ENCODE results near the gene ACER3.
"Not testable (repeated sequence)": the region's sequence is repeated elsewhere in the genome, so short reads cannot be mapped to it uniquely, and the experiment has no call there.

The ACER3 gene

DNA sequence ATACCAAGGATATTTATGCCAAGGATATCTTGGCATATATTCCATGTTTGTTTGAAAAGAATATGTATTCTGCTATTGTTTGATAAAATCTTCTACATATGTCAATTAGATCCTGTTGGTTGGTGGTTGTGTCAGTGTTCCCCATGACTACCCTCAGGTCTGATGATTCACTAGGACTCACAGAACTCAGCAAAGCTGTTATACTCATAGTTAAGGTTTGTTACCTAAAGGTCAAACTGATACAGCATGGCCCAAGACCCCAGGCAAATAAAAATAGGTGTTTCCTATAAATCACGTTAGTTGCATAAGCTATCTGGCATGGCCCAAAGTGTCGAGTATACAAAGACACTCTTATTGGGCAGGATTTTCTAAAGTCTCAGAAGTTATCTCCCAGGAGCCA is 143.2 kb downstream of the ACER3 start:
- DNase-seq, result no peak

DNA sequence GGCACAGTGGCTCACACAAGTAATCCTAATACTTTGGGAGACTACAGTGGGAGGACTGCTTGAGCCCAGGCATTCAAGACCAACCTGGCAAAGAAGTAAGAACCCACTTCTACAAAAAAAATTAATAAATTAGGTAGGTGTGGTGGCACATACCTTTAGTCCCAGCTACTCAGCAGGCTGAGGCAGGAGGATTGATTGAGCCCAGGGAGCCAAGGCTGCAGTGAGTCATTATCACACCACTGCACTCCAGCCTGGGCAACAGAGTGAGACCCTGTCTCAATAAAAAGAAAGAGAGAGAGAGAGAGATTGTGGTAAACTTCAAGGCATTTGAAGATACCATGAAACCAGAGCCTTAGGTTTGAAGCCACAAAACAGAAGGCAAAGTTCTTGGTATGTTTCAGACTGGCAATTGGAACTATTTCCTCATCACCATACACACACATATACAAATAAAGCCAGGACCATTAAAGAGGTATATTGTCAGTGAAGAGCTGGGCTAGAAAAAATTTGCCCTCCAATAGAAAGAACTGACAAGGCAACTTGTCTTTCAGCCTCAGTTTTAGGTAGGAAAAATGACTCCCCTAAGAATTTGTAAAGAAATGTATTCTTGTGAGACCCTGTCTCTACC is 148.9 kb downstream of the ACER3 start:
- DNase-seq, result no peak

DNA sequence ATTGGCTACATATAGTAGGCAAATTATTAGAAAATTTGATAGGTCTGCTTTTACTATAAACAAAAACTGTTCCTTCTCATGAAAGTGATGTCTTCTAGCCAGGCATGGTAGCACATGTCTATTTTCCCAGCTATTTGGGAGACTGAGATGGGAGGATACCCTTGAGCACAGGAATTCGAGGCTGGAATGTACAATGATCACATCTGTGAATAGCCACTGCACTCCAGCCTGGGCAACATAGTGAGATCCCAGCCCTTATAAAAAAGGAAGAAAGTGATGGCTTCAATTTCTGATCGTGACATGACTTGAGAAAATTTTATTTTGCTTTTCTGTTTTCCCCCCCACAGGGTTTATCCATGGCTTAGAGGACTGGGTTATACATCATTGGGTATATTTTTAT is 154.0 kb downstream of the ACER3 start:
- no peak for DNase-seq

DNA sequence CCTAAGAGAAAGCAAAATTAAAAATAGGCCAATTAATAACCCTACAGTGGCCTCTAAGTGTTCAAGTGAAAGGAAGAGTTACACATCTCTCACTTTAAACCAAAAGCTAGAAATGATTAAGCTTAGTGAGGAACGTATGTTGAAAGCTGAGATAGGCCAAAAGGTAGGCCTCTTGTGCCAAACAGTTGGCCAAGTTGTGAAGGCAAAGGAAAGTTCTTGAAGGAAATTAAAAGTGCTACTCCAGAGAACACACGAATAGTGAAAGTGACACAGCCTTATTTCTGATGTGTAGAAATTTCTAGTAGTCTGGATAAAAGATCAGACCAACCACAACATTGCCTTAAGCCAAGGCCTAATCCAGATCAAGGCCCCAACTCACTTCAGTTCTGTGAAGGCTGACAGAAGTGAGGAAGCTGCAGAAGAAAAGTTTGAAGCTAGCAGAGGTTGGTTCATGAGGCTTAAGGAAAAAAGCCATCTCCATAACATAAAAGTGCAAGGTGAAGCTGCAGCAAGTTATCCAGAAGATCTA is 157.7 kb downstream of the ACER3 start:
- DNase-seq, result not testable (repeated sequence)

DNA sequence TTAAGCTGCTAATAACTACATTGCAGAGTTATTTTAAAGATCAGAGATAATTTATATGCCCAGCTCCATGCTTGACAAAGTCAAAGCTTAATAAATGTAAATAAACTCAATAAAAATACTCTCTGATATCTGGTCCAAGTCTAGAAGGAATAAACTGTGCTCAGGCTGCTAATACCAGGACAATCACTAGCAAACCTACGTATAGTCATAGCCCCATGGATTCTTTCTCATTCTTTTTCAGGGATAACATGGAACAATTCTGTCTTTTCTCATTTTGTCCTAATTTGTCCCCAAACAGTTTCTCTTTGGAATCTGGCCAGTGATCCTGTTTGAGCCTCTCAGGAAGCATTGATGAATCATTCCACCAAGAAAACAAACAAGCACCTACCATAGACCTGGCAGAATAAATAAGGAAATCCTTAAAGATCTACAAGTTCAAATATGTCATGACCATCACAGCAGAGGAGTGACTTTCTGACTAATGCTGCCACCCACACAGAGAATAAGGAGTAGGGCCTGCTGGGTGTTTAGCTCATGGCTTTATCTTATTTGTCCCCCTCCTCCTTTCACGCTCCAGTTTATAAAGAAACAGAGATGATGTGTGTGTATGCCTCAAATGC is 159.4 kb downstream of the ACER3 start:
- no peak for DNase-seq

DNA sequence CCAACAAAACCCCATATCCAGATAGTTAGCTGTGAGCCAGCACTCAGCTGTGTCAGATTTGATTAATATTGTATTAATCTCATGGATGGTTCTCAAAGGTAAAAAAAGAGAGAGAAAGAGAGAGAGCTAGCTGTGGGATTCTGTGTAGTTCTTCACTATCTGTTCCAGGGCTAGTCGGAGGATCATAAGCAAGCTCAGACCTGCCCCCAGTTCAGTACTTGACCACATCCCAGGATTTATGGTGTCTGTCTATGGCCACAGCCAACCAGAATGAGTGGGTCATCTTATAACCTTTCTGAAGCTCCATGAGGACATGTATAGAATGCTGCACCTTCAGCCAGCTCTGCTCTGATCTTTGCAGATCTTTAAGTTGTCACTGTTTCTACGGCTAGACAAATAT is 160.0 kb downstream of the ACER3 start:
- no peak for DNase-seq

DNA sequence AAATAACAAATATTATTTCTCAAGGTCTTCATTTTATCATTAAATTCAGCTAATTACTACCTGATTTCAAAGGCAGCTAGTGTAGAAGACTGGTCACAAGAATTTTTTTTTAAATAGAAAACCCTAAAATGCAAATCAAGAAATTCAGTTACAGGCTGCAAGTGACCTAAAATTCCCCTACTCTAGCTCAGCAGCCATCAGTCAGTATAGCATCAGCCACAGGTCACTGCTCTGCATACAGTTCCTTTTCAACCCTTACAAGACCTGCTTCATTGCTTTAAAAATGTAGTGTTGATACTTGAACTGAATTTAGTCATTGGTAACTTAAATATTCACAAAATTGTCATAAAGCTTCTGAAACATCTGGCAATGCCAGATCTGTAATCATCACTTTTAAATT is 164.0 kb downstream of the ACER3 start:
- no peak for DNase-seq

DNA sequence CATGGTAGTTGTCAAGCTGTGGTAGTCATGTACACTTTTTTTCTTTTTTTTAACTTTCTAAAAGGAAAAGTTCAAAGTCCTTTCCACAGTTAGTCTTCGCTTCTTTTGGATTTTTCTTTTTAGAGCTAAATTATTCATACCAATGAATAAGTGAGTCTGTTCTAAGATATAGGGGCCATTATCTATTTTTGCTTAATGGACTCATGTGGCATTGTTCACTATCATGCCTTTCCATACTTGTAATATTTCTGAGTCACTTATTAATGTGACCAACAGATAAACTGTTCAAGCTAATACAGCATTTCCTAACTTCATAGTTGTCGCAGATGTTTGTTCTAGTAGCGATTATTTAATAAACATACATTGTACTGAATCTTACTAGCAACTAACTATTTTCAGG is 165.5 kb downstream of the ACER3 start:
- no peak for DNase-seq

DNA sequence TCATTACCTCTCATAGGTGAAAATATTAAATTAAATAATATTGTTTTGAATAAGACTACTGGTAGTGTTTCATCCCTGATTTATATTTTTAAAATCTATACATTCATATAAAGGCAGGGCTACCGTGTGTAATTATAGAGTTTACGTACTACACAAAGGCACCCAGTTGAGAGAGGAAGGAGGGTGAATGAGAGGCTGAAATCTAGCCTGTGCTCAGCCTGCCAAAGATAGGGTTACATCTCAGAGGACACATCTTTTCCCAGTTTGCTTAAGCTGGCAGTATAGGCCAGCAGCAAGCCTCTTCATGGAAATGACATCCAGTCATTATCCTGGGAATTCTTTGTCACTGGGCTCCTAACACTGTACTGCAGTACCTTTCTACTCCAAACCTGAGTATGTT is 166.0 kb downstream of the ACER3 start:
- DNase-seq, result no peak

DNA sequence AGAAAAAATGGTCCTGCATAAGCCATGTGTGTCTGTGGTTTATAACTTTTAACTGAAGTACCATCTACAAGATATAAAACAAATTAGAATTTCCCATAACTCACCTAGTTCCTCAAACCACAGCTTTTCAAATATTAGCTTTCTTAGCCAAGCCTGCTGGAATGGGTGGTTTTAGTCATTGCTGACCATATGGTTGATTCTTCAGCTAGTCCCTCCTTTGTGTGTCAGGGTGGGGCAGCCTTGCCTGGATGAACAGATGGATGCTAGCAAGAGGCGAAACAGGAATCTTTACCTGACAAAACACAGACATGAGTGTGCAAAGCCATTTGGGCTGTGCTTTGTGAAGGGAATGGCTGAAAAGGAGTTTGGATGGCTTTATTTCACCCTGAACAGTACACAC is 166.6 kb downstream of the ACER3 start:
- no peak for DNase-seq

DNA sequence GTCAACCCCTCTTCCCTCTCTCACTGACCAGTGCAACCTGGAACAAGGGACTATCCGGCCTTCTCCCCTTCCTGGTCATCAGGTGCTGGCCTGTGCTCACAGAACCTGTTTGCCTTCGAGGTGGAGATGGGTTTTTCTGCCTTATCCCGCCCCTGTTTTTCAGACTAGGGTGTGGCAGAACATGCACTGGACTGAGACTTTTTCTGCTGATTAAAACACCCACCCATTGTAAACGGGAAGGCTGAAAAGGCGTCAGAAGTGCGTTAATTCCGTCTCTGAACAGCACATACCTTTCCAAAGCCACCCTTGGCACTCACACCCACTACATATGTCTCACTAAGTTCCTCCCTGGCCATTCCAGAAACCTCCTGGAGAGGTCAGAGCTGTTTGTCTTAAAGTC is 169.1 kb downstream of the ACER3 start:
- no peak for DNase-seq

DNA sequence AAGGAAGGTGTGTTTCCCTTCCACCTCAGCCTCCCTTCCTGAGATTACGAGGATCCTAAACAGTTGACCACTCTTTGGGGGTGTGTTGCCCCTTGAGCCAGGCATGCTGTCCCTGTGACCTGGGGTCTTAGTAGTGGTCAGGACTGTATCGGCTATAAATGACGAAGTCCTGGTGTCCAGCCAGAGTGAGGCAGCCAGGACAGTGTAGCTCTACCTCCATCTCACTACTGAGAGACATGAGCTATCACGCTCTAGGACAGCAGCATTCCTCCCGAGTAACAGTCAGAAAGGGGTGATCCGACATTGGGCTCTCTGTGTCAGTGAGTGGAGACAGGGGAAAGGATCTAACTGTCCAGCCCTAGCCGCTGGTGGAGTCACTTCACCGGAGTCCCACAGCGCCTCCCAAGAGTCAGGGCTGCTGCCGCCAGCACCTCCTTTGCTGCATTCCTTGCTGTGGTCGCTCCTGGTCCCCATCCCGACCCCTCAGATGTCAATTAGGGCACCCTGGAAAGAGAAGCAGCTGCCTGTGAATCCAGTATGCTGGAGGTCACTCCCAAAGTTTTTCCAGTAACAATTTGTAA is 170.2 kb downstream of the ACER3 start:
- DNase-seq, result no peak

DNA sequence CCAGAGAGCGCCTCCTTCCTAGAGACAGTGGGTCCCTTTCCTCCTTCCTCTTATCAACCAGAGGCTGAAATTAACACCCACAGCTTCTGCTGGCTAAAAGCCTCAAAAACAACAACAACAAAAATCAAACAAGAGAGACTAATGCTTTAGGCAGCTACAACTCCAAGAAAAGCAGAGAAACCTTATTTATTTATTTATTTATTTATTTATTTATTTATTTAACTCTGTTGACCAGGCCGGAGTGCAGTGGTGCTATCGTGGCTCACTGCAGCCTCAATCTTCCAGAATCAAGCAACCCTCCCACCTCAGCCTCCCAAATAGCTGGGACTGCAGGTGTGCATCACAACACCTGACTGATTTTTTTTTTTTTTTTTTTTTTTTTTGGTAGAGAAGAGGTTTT is 170.9 kb downstream of the ACER3 start:
- DNase-seq, result no peak

DNA sequence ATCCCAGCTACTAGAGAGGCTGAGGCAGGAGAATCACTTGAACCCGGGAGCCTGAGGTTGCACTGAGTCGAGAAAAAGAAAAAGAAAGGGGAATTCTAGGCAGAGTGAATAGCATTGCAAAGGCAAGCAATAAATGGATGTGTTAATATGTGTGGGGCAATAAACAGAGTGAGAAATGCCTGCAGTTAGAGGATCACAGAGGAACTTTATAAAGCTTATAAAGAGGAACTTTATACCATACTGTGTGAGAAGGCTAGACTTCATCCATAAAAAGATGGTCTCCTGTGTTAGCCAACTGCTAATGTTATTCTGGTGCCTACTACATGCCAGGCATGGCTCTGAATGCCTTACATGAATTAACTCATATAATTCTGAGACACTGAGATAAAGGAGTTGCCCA is 174.3 kb downstream of the ACER3 start:
- DNase-seq, result no peak

DNA sequence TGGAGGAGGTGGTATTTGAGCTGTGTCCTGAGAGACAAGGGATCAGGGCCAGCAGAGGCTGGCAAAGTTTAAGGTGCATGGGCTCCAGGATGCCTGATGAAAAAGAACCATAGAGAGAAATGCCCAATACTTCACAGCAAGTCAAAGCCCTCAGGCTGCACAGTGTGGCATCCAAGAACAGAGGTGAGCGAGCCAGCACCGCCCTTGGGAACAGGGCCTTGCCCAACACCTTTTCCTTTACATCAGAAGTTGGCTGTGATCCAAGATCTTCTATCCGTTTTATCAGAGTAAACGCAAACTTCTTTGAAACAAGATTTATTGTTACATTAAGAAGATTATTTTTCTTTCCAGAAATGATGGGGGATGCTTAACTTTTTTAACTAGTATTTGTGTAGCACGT is 174.9 kb downstream of the ACER3 start:
- no peak for DNase-seq

DNA sequence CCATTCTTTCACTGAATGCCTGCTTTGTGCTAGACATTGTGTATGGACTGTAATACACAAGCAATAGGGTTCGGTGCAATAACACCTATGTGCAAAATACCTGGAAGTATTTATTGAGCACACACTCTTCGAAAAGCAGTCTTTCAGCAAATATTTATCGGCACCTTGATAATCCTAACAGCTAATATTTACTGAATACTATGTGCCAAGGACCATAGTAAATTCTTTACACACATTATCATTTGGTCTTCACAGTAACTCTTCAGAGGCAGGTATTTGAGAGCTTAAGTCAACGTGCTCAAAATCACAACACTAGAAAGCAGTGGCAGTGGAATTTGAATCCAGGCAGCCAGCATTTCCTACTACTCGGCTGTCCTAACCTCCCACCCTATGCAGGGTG is 175.7 kb downstream of the ACER3 start:
- no peak for DNase-seq

DNA sequence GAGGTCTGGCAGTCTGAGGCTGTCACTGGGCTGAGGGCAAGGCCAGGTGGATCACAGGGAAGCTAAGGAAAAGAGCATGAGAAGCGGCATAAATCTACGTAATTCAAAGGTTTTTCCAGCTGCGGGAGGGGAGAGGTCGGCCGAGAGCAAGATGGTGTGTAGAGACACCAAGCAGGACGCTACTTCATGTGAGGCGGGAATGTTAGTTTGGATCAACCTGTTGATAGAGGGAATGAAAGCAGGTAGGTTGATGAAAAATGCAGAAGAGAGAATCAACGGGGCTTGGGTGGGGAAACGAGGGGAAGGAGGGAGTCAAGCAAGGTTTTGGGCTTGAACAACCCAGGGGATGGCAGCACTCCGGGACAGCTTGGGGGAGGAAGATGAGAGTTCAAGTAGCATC is 176.3 kb downstream of the ACER3 start:
- DNase-seq, result no peak

DNA sequence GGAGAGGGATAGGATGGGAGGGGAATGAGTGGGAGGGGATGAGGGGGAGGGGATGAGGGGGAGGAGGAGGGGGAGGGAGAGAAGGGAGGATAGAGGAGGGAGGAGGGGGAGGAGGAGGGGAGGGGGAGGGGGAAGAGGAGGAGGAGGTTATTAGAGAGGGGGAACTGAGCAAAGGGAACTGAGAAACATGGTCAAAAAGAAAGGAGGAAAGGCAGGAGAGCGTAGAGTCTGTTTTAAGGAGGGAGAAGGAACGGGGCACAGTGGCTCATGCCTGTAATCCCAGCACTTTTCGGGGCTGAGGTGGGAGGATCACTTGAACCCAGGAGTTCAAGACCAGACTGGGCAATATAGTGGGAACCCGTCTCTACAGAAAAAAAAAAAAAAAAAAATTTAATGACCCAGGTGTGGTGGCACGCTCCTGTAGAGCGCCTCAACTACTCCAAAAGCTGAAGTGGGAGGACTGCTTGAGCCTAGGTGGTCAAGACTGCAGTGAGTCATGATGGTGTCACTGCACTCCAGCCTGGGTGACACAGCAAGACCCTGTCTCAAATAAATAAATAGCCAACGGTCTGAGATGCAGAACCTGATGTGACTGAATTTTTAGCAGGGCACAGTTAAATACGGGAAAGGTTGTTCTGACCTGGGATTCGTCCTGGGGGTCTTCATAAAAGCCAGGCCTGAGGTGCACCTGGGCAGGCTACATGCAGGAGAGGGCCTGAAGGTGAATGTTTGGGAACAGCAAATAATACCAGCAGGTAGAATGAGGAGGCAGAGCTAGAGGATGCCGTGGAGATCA is 177.5 kb downstream of the ACER3 start:
- no peak for DNase-seq

DNA sequence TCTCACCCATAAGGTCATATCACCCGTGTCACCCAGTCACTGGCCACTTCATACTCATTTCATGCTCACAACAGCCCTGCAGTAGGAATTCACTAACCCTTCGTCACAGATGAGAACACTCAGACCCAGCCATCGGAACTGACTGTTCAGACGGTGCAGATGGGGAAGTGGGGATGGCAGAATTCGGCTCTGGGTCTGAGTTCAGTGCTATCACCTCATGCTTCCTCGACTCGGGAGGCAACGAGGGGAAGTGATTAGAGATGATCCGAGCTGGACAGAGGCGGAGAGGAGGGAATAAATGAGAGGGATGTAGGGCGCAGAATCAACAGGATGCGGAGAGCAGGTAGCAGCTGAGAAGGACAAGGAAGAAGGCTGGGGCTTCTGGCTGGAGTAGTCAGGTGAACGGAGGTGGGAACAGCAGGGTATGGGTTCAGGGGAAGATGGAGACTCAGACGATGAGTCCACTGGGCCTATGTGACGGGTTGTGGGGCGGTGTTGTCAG is 178.2 kb downstream of the ACER3 start:
- DNase-seq, result no peak

DNA sequence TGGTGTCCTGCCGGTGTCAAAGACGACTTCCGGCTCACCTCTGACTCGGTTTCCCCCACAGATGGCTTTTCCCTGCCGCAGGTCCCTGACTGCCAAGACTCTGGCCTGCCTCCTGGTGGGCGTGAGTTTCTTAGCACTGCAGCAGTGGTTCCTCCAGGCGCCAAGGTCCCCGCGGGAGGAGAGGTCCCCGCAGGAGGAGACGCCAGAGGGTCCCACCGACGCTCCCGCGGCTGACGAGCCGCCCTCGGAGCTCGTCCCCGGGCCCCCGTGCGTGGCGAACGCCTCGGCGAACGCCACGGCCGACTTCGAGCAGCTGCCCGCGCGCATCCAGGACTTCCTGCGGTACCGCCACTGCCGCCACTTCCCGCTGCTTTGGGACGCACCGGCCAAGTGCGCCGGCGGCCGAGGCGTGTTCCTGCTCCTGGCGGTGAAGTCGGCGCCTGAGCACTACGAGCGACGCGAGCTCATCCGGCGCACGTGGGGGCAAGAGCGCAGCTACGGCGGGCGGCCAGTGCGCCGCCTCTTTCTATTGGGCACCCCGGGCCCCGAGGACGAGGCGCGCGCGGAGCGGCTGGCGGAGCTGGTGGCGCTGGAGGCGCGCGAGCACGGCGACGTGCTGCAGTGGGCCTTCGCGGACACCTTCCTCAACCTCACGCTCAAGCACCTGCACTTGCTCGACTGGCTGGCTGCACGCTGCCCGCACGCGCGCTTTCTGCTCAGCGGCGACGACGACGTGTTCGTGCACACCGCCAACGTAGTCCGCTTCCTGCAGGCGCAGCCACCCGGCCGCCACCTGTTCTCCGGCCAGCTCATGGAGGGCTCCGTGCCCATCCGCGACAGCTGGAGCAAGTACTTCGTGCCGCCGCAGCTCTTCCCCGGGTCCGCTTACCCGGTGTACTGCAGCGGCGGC is 179.0 kb downstream of the ACER3 start:
- DNase-seq, result no peak

DNA sequence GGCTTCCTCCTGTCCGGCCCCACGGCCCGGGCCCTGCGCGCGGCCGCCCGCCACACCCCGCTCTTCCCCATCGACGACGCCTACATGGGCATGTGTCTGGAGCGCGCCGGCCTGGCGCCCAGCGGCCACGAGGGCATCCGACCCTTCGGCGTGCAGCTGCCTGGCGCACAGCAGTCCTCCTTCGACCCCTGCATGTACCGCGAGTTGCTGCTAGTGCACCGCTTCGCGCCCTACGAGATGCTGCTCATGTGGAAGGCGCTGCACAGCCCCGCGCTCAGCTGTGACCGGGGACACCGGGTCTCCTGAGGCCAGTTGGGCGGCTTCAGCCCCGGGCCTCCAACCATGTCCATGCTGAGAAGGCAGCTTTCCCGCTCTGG is 179.7 kb downstream of the ACER3 start:
- DNase-seq, result no peak

DNA sequence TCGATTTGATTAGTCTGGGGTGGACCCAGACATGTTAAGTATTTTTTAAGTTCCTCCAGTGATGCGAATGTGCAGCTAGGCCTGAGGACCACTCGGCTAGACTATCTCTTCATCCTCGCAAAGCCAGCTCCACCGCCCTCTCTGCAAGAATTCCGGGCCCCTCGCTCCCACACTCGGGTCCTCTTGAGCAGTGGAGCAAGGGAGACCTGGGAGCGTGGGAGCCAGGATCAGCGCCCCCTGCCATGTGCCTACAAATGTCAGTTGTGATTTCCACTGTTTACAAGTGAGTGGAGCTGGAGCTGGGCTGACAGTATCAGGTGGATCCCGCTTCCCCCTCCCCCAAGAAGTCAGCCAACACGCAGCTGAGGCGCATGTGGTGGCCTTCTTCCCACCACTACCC is 180.2 kb downstream of the ACER3 start:
- DNase-seq, result no peak

Data from NCI-H1930 (cell line).